ENCODE measurements around the gene PBRM1. TPM values are rescaled to one million over a fixed set of nuclear protein-coding genes. Genes with fewer than 3 reads are reported as not detected.

Gene PBRM1
- total RNA-seq, 4 donors from 2014 or later = 22.5 to 152 (median 56.6) TPM

DNA sequence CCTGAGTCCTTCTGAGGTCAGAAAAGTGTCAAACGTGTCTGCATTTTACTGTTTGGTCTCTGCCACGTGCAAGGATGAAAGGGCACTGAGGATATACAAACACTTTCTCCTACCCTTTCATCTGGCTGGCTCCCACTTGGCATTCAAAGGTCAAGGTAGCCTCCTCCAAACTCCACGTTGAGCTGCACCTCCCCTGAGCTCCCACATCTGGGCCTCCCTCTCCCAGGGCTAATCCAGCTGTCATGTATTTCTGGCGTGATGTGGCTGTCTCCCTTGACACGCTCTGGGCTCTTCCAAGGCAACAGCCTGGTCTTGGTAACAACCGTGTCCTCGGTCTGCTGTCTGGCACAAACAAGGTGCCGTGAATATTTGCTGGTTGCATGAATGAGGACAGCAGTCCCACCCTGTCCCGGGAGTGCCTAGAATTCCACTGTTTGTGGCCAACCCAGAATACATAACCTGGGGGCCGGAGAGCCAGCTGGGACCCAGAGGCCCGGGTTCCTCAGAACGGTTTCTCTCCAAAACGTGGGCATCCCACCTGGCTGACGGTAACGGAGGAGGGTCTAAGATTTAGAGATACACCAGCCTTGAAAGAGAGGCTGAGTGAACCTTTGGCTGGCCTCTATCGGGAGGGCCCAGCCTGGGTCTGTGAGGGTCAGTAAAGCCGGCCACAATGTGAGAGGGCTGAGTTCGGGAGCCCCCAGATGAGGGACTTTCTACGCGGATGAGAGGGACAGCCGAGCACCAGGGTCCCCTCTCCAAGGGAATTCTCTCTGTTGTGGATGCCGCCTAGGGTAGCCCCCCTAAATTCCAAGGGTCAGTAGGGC lies 19.1 kb upstream of the PBRM1 start:
- DNase-seq = no peak
- Histone ChIP-seq H3K27ac (peak overlapping the region; percentile 85 to 88), H3K4me1 (peaks cover 7 to 16% of the 10 kb centered on the region in 2 donors), H3K9me3 (no peaks in the 10 kb centered on the region), H3K4me3 (peak overlapping the region; percentile 64 to 75), H3K36me3 (no peaks in the 10 kb centered on the region), H3K27me3 (no peaks in the 10 kb centered on the region)
- TF ChIP-seq, protein P1, sequence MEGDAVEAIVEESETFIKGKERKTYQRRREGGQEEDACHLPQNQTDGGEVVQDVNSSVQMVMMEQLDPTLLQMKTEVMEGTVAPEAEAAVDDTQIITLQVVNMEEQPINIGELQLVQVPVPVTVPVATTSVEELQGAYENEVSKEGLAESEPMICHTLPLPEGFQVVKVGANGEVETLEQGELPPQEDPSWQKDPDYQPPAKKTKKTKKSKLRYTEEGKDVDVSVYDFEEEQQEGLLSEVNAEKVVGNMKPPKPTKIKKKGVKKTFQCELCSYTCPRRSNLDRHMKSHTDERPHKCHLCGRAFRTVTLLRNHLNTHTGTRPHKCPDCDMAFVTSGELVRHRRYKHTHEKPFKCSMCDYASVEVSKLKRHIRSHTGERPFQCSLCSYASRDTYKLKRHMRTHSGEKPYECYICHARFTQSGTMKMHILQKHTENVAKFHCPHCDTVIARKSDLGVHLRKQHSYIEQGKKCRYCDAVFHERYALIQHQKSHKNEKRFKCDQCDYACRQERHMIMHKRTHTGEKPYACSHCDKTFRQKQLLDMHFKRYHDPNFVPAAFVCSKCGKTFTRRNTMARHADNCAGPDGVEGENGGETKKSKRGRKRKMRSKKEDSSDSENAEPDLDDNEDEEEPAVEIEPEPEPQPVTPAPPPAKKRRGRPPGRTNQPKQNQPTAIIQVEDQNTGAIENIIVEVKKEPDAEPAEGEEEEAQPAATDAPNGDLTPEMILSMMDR (IDR thresholded peaks at IDR 0.05) = no peak
- no peak for TF ChIP-seq POLR2A (IDR thresholded peaks at IDR 0.05)
- intact Hi-C loops (cut with DNase I; ENCODE audit: low total_unique reads) = no loop called here

DNA sequence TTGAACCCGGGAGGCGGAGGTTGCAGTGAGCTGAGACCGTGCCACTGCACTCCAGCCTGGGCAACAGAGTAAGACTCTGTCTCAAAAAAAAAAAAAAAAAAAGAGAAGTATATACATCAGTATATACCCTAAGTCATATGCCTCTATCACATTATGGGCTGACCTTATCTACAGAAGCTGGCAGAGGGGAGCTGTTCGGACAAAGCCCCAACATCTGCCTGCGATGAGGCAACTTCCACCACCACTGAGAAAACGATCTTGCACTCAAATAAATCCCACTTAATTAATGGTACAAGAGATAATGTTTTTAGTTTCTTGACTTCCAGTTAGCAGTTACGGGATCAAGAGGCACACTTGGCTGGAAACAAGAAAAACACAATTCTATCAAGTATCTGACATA lies 17.6 kb upstream of the PBRM1 start:
- peaks cover 7 to 16% of the 10 kb centered on the region in 2 donors for H3K4me1 ChIP-seq
- no peaks in the 10 kb centered on the region for H3K27me3 ChIP-seq
- no peak for DNase-seq
- TF ChIP-seq, protein P1 (IDR thresholded peaks at IDR 0.05) = no peak
- no peak for TF ChIP-seq POLR2A (IDR thresholded peaks at IDR 0.05)
- no peaks in the 10 kb centered on the region for H3K9me3 ChIP-seq
- intact Hi-C loops (cut with DNase I; ENCODE audit: low total_unique reads) = no loop called here
- no peak overlapping the region for H3K27ac ChIP-seq
- H3K36me3 ChIP-seq = no peaks in the 10 kb centered on the region
- H3K4me3 ChIP-seq = no peak overlapping the region

DNA sequence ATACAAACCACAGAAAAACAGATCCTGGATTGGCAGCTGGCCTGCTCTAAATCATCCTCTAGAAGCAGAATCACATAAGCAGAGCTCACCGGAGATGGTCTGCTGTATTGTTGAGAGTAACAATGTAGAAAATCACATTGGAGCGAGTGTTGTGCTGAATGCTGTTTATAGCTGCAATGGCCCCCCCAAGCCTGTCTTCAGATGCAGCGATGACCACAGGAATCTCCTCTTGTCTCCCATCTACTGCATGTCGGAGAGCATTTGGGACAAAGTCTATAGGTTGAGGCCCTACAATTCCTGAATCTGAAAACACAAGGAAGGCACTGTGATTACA lies 11.9 kb upstream of the PBRM1 start:
- Histone ChIP-seq H3K27ac (no peak overlapping the region), H3K4me3 (no peak overlapping the region), H3K27me3 (no peaks in the 10 kb centered on the region), H3K9me3 (no peaks in the 10 kb centered on the region), H3K36me3 (no peaks in the 10 kb centered on the region), H3K4me1 (no peaks in the 10 kb centered on the region)
- intact Hi-C loops (cut with DNase I; ENCODE audit: low total_unique reads) = no loop called here
- no peak for DNase-seq
- TF ChIP-seq, protein P1 (IDR thresholded peaks at IDR 0.05) = no peak
- no peak for TF ChIP-seq POLR2A (IDR thresholded peaks at IDR 0.05)

GRCh38 chr3:52696830-52697631 lies 11.3 kb upstream of the PBRM1 start:
- TF ChIP-seq, protein P1 (IDR thresholded peaks at IDR 0.05) = no peak
- no peak for TF ChIP-seq POLR2A (IDR thresholded peaks at IDR 0.05)
- H3K4me1 ChIP-seq = no peaks in the 10 kb centered on the region
- H3K27me3 ChIP-seq = no peaks in the 10 kb centered on the region
- H3K36me3 ChIP-seq = no peaks in the 10 kb centered on the region
- intact Hi-C loops (cut with DNase I; ENCODE audit: low total_unique reads) = no loop called here
- no peaks in the 10 kb centered on the region for H3K9me3 ChIP-seq
- H3K27ac ChIP-seq = no peak overlapping the region
- no peak for DNase-seq
- H3K4me3 ChIP-seq = no peak overlapping the region
